Occipital lobe (tissue), 2 donors: ENCODE measurements around the gene CAMK1D. TPM values are rescaled to one million over a fixed set of nuclear protein-coding genes. Genes with fewer than 3 reads are reported as not detected.
"Not testable (repeated sequence)": the region's sequence is repeated elsewhere in the genome, so short reads cannot be mapped to it uniquely, and the experiment has no call there.

Experiments used
- DNase-seq: peaks from one replicate; lab custom pipeline; 2025; lab: John Stamatoyannopoulos, UW
- total RNA-seq: library from RNA; depleted of rRNA; stranded (reverse); fragments of >200 nt; gene quantifications from one replicate; pipeline ENCODE4 v1.2.3, GENCODE V29; 2014

The CAMK1D gene
- total RNA-seq, 1 donor from 2014 or later: 18.9 TPM

GRCh38 chr10:12842310-12842709, 493.0 kb downstream of the CAMK1D start:
- DNase-seq: no peak

DNA sequence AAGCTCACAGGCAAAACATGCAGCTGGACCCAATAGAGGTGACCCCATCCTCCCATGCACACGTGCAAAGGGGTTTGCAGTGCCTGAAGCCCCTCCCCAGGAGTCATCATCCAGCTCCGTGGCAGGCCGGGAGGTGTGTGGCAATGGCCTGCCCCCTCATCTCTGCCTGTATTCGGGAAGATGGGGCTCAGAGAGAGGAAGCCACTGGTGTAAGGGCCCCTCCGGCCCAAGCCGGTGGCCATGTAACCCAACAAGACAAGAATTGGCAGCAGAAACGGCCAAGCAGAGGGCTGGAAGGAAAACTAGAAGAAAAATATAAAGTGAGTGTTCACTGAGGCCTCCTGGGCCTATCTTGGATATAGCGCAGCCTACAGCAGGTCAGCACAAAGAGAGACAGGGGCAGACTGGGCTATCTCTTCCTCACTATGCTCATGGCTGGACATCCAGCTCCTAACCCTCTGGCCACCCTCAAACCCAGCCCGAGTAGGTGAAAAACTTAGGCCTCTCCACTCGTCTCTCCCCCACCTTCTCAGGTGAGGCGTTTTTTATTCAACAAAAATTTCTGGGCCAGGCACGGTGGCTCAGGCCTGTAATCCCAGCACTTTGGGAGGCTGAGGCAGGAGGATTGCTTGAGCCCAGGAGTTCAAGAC, 494.1 kb downstream of the CAMK1D start:
- DNase-seq: no peak

DNA sequence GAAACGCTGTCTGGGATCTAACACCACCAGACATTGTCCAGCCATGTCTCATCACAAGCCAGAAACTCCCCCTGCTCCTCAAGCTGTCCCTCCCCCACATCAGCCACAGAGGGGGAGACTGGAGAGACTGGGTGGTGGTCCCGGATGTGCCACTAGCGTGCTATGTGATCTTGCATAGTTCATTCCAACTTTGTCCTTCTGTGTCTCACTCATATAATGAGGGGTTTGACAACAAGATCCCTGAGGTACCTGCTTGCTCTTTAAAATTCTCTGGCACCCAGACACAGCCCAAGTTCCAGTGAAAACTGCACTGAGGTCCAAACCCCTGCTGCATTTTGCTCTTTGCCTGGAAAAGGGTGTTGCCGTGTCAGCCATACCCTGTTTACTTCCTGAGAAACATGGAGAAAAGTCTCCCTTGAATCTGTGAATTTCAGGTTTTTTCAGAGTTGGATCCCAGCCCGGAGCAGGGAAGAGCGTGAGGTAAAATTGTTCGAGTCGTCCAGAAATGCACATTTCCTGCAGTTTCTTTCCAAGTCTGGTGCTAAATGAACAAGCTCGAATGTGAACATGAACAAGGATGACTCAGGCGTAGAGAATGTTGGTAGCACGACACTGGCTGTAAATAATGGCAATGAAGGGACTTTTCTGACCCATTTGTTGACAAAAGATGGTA, 495.6 kb downstream of the CAMK1D start:
- peak; percentile 62 for DNase-seq

GRCh38 chr10:12846718-12847117, 497.4 kb downstream of the CAMK1D start:
- DNase-seq: no peak

DNA sequence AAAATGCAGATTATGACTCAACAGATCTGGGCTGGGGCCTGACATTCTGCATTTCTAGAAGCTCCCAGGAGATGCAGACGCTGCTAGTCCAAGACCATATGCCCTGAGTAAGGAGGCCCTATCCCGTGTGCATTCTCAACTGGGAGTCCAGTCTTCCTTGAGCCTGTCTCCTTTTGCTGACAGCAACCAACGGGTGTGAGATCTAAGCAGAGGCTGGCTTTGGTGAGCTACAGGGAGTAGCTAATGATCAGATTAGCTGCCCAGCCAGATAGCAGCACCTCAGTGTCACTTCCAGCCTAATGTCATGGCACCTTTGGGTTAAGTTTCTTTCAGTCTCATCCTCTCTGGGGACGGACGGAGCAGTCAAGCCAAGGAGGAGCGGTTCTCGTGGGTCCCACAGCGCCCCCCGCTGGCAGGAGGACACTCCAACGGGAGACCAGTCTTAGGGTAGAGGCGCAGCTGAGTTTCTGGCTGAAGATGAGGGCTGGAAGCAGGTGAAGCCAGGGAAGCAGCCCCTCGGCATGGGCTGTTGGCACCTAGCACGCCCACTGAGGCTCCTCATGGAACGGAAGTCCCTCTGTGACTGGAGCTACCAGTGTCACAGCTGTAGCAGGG, 498.1 kb downstream of the CAMK1D start:
- DNase-seq: no peak

DNA sequence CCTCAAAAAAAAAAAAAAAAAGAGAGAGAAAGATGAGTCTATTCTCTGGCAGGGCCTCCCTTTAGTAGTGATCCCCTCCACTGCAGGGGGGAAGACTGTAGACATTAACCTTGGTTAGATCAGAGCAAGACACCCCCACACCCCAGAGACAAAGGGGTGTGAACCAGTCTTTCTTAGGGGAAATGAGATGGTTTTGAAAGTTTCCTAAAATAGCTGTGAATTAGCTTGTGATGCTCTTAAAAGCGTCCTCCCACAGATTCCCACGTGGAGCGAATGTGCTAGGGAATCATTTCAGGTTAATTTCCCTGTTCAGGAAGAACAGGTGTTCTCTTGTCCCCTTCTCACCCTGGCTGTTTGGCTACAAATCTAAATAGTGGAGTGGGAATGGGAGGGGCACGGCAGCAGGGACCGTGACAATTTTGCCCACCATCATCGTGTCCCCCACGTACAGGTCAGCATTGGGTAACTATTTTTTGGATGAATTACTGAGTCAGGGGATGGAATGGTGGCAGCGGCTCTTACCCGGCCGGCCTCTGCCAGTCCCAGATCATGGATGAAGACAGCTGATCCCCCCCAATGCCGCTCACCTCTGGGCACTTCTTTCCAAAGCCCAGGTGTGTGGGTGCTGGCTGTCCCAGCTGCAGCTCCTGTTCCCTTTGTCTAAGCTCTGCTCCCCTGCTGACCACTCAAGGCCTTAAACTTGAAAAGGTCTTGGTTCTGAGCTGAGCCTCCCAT, 499.3 kb downstream of the CAMK1D start:
- DNase-seq: no peak

DNA sequence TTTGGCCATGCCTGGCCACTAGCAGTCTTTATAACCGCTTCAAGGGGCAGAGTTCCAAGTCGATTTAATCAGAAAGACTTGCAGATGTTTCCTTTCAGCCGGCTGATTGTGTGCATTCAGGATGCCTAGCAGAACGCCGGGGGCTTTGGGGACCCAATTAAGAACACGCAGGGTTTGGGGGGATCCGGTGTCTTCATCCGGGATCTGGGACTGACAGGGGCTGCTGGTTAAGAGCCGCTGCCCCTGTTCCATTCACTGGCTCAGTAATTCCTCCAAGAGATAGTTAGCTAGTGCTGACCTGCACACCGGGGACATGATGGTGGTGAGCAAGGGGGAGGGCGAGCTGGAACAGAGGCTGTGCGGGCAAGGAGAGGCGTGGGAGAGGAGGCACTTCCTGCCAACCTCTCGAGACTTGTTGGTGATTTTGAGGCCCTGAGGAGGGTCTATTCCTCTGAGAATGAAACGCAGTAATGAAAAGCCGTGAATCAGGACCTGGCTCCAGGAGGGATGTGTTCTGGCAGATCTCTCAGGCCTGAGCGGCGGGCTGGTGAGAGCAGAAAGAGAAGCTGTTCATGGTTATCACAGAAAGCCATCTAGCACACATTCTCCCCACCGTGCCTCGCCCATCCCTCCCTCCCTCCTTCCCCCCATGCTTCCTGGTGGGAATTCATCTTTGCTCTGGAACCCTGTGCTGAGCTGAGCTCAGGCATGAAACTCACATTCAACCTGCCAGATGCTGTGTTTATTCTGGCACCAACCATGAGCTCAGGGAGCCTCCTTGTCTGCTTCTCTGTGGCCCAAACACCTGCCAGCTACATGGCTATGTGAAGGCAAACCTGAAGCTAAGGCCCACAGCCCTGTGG, 500.2 kb downstream of the CAMK1D start:
- no peak for DNase-seq

DNA sequence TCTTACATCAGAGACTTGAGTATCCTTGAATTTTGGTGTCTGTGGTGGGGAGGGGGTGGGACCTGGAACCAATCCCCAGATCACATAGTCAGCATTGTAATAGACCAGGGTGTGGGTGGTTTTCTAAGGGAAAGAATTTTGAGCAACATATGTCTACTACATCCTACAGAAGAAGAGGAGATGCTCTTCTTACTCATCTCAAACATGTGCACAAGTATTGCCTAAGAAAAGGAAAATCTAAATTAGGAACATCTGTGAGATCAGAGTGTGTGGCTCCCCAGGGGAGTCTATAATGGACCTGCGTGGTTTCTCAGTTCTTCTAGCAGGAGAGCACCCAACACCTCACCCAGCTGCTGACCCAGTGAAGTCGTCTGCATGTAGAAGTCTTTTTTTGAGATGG, 503.3 kb downstream of the CAMK1D start:
- no peak for DNase-seq

DNA sequence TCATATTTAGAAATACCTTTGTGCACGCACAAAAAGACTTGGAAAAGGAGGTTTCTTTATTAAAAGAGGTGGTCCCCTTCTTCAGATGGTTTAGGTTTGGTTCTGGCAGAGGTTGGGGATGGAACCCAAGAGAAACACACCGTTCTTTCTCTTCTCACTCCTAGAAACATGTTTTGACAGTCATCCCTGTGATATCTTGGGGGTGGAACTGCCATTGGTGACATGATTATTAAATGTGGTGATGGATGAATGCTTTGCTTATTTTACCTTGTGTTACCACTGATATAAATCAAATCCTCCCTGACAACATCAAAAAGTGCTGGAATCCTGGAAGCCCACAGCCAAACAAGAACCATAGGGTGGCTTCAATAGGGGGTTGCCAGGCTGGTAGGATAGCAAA, 505.6 kb downstream of the CAMK1D start:
- DNase-seq: no peak

- no peak for DNase-seq
Measured at GRCh38 chr10:12862459-12862858, 513.1 kb downstream of the CAMK1D start.

DNA sequence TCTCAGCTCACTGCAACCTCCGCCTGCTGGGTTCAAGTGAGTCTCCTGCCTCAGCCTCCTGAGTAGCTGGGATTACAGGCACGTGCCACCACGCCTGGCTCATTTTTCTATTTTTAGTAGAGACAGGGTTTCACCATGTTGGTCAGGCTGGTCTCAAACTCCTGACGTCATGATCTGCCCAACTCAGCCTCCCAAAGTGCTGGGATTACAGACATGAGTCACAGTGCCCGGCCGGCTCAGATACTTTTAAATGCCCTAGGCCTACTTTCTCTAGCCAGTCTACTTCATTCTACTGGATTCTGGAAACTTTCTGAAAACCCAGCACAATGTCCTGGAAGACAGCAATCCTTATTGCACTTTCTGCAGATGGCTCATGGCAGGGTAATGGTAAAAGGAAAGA, 516.2 kb downstream of the CAMK1D start:
- not testable (repeated sequence) for DNase-seq

DNA sequence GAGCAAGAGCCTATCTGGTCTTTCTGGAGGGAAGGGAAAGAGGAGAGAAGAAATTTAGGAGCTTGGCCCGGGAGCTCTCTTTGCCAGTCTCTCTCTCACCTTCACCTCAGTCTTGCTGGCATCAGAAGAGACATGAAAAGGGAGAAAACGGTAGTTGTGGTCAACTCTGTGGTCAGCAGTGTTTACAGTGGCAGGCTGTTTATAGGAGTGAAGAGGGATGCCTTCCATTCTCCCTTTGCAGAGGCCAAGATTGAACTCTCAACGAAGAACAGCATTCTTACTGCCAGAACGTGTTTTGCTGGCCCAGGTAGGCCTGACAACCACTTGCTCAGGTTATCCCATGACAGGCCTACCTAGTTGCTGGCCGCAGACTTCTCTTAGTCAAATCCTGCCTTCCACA, 518.9 kb downstream of the CAMK1D start:
- DNase-seq: no peak

GRCh38 chr10:12869427-12869826, 520.1 kb downstream of the CAMK1D start:
- DNase-seq: peak; percentile 31

GRCh38 chr10:12872577-12872976, 523.2 kb downstream of the CAMK1D start:
- DNase-seq: no peak

- DNase-seq: no peak
Measured at GRCh38 chr10:12873172-12873571, 523.8 kb downstream of the CAMK1D start.

DNA sequence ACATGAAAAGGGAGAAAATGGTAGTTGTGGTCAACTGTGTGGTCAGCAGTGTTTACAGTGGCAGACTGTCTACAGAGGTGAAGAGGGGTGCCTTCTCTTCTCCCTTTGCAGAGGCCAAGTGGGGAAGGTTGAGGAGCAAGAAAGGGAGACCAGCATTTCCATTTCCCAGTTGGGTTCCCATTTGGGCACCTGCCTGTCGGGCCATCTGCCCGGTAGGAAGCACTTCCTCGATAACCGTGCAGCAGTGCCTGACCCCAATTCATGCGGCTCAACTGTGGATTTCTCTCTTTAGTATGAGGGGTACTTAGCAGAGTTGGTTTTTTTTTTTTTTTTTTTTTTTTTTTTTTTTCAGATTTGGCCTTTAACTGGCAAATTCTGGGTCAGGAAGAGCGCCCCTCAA, 525.2 kb downstream of the CAMK1D start:
- no peak for DNase-seq

DNA sequence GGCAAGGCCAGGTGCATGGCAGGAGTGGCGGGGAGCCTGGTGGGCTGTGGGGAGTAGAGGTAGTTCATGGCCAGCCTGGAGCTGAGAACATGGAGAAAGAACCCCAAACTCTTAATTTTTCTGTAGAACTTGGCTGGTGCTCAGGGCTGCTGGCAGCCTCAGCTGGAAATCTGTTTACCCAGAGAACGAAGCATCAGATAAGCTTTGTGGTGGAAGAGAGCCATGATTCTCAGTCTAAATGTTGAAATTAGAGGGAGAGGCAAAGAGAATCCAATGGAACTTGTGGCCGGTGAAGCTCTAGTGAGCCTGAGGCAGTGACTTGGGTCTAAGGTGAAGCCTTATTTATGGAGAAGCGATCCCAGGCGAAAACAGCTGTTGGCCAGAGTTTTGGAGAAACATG, 525.8 kb downstream of the CAMK1D start:
- DNase-seq: no peak

- DNase-seq: peak; percentile 44
Measured at GRCh38 chr10:12876266-12876665, 526.9 kb downstream of the CAMK1D start.

- no peak for DNase-seq
Measured at GRCh38 chr10:12877150-12877549, 527.8 kb downstream of the CAMK1D start.

DNA sequence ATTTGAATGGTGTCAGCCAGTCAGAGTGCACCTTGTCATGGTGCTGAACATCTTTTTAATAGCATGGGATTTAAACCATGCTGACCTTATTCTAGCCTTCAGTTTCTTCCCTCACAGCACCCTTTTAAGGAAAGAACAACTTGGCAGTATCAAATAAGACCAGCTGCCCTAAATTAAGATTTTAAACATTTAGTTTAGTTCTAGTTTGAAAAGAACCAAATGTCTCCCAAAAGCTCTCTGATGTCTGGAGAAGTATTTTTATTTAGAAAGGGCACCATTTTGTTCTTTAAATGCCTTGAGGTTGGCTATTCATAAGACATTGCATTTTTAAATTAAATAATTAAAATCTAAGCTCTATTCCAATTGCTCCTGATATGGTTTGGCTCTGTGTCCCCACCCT, 531.1 kb downstream of the CAMK1D start:
- DNase-seq: no peak

GRCh38 chr10:12884851-12885250, 535.5 kb downstream of the CAMK1D start:
- no peak for DNase-seq
